ENCODE measurements around the gene VAMP1. TPM values are rescaled to one million over a fixed set of nuclear protein-coding genes. Genes with fewer than 3 reads are reported as not detected.

Gene VAMP1
- total and polyA plus RNA-seq, 2 of the 4 experiments (the other 2 are of a cell fraction), result 7.2 to 21.9 TPM

DNA sequence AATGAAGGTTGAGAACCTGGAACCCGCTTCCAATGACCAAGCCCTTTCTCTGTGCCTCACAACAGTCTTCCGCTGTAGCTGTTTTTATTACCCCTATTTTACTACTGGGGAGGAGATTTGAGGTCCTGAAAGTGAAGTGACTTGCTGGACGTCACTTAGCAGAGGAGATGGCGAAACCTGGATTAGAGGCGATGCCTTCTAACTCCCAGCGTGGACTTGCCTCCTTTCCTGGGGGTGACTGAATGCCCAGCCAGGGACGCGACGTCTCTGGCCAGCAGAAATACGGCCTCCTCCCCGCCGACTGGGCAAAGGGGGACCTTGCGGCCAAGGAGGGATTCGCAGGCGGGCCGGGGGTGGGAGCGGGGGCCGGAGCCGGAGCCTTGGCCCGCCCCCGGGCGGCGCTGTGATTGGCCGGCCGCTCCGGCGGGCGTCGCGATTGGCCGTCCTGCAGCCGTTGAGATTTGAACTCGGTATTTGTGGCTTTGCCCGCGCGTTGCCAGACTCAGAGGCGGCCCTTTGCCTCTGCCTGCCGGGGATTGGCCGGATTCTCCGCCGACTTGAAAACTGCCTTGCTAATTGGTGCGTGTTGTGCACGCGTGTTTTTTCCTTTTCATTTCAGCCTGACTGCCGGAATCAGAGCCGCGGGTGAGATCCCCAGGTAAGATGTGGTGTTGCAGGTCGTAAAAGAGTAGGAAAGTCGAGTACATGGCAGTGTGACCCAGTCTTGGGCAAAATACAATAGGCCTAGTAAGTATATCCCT lies 23.2 kb upstream of the VAMP1 start, which contains the start of gene NCAPD2 (continued):
- TF ChIP-seq, protein P1, sequence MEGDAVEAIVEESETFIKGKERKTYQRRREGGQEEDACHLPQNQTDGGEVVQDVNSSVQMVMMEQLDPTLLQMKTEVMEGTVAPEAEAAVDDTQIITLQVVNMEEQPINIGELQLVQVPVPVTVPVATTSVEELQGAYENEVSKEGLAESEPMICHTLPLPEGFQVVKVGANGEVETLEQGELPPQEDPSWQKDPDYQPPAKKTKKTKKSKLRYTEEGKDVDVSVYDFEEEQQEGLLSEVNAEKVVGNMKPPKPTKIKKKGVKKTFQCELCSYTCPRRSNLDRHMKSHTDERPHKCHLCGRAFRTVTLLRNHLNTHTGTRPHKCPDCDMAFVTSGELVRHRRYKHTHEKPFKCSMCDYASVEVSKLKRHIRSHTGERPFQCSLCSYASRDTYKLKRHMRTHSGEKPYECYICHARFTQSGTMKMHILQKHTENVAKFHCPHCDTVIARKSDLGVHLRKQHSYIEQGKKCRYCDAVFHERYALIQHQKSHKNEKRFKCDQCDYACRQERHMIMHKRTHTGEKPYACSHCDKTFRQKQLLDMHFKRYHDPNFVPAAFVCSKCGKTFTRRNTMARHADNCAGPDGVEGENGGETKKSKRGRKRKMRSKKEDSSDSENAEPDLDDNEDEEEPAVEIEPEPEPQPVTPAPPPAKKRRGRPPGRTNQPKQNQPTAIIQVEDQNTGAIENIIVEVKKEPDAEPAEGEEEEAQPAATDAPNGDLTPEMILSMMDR (conservative IDR thresholded peaks at IDR 0.05; ENCODE audit: low read depth, low read length), result no peak
- TF ChIP-seq FOS (IDR thresholded peaks at IDR 0.05; ENCODE audit: low read depth, low read length), result 0 out of 2 replicates have a peak, but pooled peaks have one; percentile 18
